IPS DF 6.9 (cell line): ENCODE data around the gene MAP6.
A peak's percentile ranks its signal among the peaks of the same experiment; 100 is the strongest.

Experiments
- DNase-seq: peaks from one replicate; pipeline ENCODE4 v3.0.0-alpha.2; 2013; ENCODE audit warnings: low read depth, low spot score
- H3K27ac ChIP-seq: one replicate; pipeline ENCODE4 v1.5.1; 2013; ENCODE audit warnings: low read length, control low read depth
- H3K27me3 ChIP-seq: 2 replicates; pipeline ENCODE4 v1.6.1; 2013; ENCODE audit warnings: mild to moderate bottlenecking, low read length; ENCODE audit not compliant: control insufficient read depth, insufficient read depth
- H3K36me3 ChIP-seq: 2 replicates; pipeline ENCODE4 v1.6.1; 2013; ENCODE audit warnings: low read length; ENCODE audit not compliant: control insufficient read depth, insufficient read depth
- H3K4me1 ChIP-seq: 2 replicates; pipeline ENCODE4 v1.6.1; 2013; ENCODE audit warnings: low read length; ENCODE audit not compliant: control insufficient read depth, insufficient read depth
- H3K4me3 ChIP-seq: 2 replicates; pipeline ENCODE4 v1.5.1; 2013; ENCODE audit warnings: mild to moderate bottlenecking, low read length
- H3K9me3 ChIP-seq: 2 replicates; pipeline ENCODE4 v1.6.1; 2013; ENCODE audit warnings: low read length, inconsistent platforms; ENCODE audit not compliant: control insufficient read depth, insufficient read depth
- WGBS: extraction: QIAGEN DNeasy Blood & Tissue Kit; methylation state at CpG from one replicate; pipeline ENCODE4 v1.1.7; 2013; ENCODE audit warnings: mixed read lengths, missing lambda C conversion rate; ENCODE audit not compliant: insufficient read length, insufficient coverage; 5-methylcytosine and 5-hydroxymethylcytosine counted together

MAP6 gene

GRCh38 chr11:75554258-75555022, 114.4 kb downstream of the MAP6 start:
- Histone ChIP-seq H3K27me3 (no peaks in the 10 kb centered on the region), H3K4me3 (no peak overlapping the region), H3K4me1 (peaks cover 2% of the 10 kb centered on the region; the same call in 1 of the 2 replicates), H3K9me3 (no peaks in the 10 kb centered on the region), H3K27ac (no peak overlapping the region), H3K36me3 (no peaks in the 10 kb centered on the region)
- no peak for DNase-seq
- WGBS: no CpG with 5 or more reads among the region's 21 CpGs

GRCh38 chr11:75553889-75554257, 115.0 kb downstream of the MAP6 start:
- no CpG with 5 or more reads among the region's 1 CpG for WGBS
- Histone ChIP-seq H3K27me3 (no peaks in the 10 kb centered on the region), H3K36me3 (no peaks in the 10 kb centered on the region), H3K9me3 (no peaks in the 10 kb centered on the region), H3K27ac (no peak overlapping the region), H3K4me1 (peaks cover 2% of the 10 kb centered on the region; the same call in 1 of the 2 replicates), H3K4me3 (no peak overlapping the region)
- DNase-seq: no peak

- no peak overlapping the region for H3K27ac ChIP-seq
- H3K9me3 ChIP-seq: no peaks in the 10 kb centered on the region
- peaks cover 2% of the 10 kb centered on the region; the same call in 1 of the 2 replicates for H3K4me1 ChIP-seq
- H3K36me3 ChIP-seq: no peaks in the 10 kb centered on the region
- H3K4me3 ChIP-seq: no peak overlapping the region
- no CpG with 5 or more reads among the region's 6 CpGs for WGBS
- DNase-seq: no peak
- no peaks in the 10 kb centered on the region for H3K27me3 ChIP-seq
These were observed 115.7 kb downstream of the MAP6 start for GRCh38 chr11:75553182-75553581.

GRCh38 chr11:75549370-75549958, 119.4 kb downstream of the MAP6 start:
- Histone ChIP-seq H3K9me3 (no peaks in the 10 kb centered on the region), H3K27me3 (no peaks in the 10 kb centered on the region), H3K27ac (no peak overlapping the region), H3K36me3 (no peaks in the 10 kb centered on the region), H3K4me3 (no peak overlapping the region), H3K4me1 (peaks cover 1% of the 10 kb centered on the region; the same call in 1 of the 2 replicates)
- DNase-seq: no peak
- no CpG with 5 or more reads among the region's 5 CpGs for WGBS

GRCh38 chr11:75548595-75549272, 120.1 kb downstream of the MAP6 start:
- Histone ChIP-seq H3K4me3 (no peak overlapping the region), H3K27me3 (no peaks in the 10 kb centered on the region), H3K9me3 (no peaks in the 10 kb centered on the region), H3K4me1 (peaks cover 1% of the 10 kb centered on the region; the same call in 1 of the 2 replicates), H3K27ac (no peak overlapping the region), H3K36me3 (no peaks in the 10 kb centered on the region)
- WGBS: no CpG with 5 or more reads among the region's 8 CpGs
- DNase-seq: no peak

- peaks cover 1% of the 10 kb centered on the region; the same call in 1 of the 2 replicates for H3K4me1 ChIP-seq
- no peak overlapping the region for H3K4me3 ChIP-seq
- H3K27ac ChIP-seq: no peak overlapping the region
- H3K36me3 ChIP-seq: no peaks in the 10 kb centered on the region
- H3K27me3 ChIP-seq: no peaks in the 10 kb centered on the region
- no CpG with 5 or more reads among the region's 7 CpGs for WGBS
- no peaks in the 10 kb centered on the region for H3K9me3 ChIP-seq
- DNase-seq: peak; percentile 57
These were observed 121.2 kb downstream of the MAP6 start for GRCh38 chr11:75547617-75548058.

GRCh38 chr11:75547177-75547576, 121.7 kb downstream of the MAP6 start:
- Histone ChIP-seq H3K4me1 (peaks cover 1% of the 10 kb centered on the region; the same call in 1 of the 2 replicates), H3K27me3 (no peaks in the 10 kb centered on the region), H3K9me3 (no peaks in the 10 kb centered on the region), H3K4me3 (no peak overlapping the region), H3K27ac (no peak overlapping the region), H3K36me3 (no peaks in the 10 kb centered on the region)
- no peak for DNase-seq
- WGBS: no CpG with 5 or more reads among the region's 1 CpG

- Histone ChIP-seq H3K9me3 (no peaks in the 10 kb centered on the region), H3K36me3 (no peaks in the 10 kb centered on the region), H3K27me3 (no peaks in the 10 kb centered on the region), H3K4me1 (peaks cover 1% of the 10 kb centered on the region; the same call in 1 of the 2 replicates), H3K4me3 (no peak overlapping the region), H3K27ac (no peak overlapping the region)
- no CpG with 5 or more reads among the region's 6 CpGs for WGBS
- no peak for DNase-seq
These were observed 125.0 kb downstream of the MAP6 start for GRCh38 chr11:75543806-75544205.

- Histone ChIP-seq H3K27me3 (no peaks in the 10 kb centered on the region), H3K36me3 (no peaks in the 10 kb centered on the region), H3K9me3 (no peaks in the 10 kb centered on the region), H3K27ac (no peak overlapping the region), H3K4me1 (no peaks in the 10 kb centered on the region), H3K4me3 (no peak overlapping the region)
- DNase-seq: no peak
- WGBS: no CpG with 5 or more reads among the region's 1 CpG
These were observed 126.8 kb downstream of the MAP6 start for GRCh38 chr11:75542088-75542438.

GRCh38 chr11:75541193-75542087, 127.4 kb downstream of the MAP6 start:
- Histone ChIP-seq H3K9me3 (no peaks in the 10 kb centered on the region), H3K4me1 (no peaks in the 10 kb centered on the region), H3K27me3 (no peaks in the 10 kb centered on the region), H3K4me3 (no peak overlapping the region), H3K36me3 (no peaks in the 10 kb centered on the region), H3K27ac (no peak overlapping the region)
- DNase-seq: no peak
- no CpG with 5 or more reads among the region's 4 CpGs for WGBS
